ENCODE results near the gene ISCU. TPM values are rescaled to one million over a fixed set of nuclear protein-coding genes. Genes with fewer than 3 reads are reported as not detected.
"Not testable (repeated sequence)": the region's sequence is repeated elsewhere in the genome, so short reads cannot be mapped to it uniquely, and the experiment has no call there.

ISCU gene
- polyA plus RNA-seq, 12 donors, result 86.1 to 105 (median 96.3) TPM; not detected in 1

DNA sequence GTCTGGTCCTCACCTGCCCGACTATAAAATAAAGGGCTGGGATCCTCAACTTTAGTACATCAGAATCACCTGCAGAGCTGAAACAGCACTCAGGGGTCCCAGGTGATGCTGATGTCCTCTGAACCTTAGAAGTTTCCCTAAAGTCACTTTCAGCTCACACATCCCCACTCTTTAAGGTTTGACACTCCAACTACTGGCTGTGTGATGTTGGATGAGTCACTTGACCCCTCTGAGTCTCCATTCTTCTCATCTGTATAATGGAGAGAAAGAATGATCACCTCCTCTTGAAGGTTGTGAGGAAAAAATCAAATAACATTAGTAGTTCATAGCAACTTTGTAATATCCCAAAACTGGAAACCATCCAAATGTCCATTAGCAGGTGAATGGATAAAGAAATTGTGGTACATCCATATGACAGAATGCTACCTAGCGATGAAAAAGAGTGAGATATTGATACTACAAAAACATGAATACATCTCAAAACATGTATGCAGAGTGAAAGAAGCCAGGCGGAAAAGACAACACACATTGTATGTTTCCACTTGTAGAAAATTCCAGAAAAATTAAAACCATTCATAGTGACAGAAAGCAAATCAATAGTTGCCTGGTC lies 22.2 kb downstream of the ISCU start:
- DNase-seq, result no peak

DNA sequence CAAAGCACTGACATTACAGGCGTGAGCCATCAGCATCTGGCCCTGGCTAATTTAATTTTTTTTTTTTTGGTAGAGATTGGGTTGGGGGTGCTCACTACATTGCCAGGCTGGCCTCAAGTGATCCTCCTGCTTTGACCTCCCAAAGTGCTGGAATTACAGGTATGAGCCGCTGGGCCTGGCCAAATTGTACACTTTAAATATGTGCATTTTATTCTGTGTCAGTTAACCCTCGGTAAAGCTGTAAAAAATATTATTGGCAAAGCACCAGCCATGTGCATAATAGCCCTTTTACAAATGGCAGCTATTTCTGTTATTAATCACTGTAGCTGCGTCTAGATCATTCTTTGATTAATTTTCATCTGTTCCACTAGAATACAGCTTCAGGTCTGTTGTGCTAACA lies 23.5 kb downstream of the ISCU start:
- DNase-seq, result no peak

GRCh38 chr12:108586306-108586705 lies 23.9 kb downstream of the ISCU start:
- DNase-seq, result no peak

- no peak for DNase-seq
Measured at GRCh38 chr12:108587826-108588225, 25.4 kb downstream of the ISCU start.

- peak; percentile 61 for DNase-seq
Measured at GRCh38 chr12:108589028-108589839, 26.8 kb downstream of the ISCU start.

- DNase-seq, result no peak
Measured at GRCh38 chr12:108589840-108590229, 27.4 kb downstream of the ISCU start.

DNA sequence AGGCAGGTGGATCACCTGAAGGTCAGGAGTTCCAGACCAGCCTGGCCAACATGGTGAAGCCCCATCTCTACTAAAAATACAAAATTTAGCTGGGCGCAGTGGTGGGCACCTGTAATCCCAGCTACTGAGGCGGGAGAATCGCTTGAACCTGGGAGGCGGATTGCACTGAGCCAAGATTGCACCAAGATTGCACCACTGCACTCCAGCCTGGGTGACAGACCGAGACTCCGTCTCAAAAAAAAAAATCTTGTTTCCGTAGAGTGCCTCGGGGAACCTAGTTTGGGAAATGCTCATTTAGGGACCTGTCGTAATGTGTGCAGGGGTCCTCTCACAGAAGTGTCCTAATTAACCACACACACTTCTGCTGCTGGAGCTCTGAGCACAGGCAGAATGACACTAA lies 28.1 kb downstream of the ISCU start:
- DNase-seq, result not testable (repeated sequence)

GRCh38 chr12:108591267-108591980 lies 29.0 kb downstream of the ISCU start:
- DNase-seq, result no peak

DNA sequence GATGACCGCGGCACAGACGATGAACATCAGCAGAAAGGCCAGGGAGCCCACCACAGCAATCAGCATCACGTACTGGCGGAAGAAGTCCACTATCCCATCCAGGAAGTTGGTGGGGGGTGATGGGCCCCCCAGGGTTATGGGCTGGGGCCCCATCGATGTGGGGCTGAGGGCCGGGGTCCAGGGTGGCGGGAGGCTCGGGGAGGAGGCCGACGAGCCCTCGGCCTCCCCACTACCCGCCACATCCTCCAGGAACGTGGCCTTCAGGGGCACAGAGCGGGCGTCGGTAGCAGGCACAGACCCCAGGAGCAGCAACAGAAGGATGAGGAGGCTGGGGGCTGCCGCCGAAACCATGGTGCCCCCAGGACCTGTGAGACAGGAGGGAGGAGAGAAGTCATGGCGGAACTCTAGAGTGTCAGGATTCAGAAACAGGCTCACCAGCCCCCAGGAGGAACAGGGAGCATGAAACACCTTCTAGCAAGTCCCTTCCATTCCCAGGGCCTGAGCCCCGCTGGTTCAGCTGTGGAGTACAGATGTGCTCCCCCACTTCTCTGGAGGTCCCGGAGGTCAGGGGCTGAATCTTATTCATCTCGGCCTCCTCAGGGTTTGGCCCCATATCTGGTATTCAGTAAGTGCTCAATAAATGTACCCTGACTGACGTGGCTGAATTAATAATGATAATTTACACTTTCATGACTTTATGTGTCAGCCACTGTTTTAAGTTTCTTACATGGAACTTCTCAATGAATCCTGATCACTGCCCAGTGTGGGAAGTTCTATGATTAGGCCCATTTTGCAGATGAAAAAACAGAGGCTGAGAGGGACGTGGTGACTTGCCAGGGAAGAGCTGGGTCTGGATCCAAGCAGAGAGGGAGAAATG lies 29.9 kb downstream of the ISCU start:
- DNase-seq, result no peak

DNA sequence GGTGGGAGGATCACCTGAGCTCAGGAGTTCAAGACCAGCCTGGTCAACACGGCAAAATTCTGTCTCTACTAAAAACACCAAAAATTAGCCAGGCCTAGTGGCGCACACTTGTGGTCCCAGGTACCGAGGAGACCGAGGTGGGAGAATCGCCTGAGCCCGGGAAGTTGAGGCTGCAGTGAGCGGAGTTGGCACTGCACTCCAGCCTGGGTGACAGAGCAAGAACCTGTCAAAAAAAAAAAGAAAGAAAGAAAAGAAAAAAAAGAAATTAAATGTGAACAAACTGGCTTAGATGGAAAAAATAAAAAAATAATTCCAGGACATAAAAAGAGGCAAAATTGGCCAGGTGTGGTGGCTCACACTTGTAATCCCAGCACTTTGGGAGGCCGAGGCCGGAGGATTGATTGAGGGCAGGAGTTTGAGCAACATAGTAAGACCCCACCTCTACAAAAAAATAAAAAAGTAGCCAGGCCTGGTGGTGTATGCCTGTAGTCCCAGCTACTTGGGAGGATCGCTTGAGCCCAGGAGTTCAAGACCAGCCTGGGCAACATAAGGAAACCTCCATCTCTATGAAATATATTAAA lies 32.0 kb downstream of the ISCU start:
- no peak for DNase-seq

GRCh38 chr12:108594960-108595710 lies 32.7 kb downstream of the ISCU start:
- DNase-seq, result no peak

DNA sequence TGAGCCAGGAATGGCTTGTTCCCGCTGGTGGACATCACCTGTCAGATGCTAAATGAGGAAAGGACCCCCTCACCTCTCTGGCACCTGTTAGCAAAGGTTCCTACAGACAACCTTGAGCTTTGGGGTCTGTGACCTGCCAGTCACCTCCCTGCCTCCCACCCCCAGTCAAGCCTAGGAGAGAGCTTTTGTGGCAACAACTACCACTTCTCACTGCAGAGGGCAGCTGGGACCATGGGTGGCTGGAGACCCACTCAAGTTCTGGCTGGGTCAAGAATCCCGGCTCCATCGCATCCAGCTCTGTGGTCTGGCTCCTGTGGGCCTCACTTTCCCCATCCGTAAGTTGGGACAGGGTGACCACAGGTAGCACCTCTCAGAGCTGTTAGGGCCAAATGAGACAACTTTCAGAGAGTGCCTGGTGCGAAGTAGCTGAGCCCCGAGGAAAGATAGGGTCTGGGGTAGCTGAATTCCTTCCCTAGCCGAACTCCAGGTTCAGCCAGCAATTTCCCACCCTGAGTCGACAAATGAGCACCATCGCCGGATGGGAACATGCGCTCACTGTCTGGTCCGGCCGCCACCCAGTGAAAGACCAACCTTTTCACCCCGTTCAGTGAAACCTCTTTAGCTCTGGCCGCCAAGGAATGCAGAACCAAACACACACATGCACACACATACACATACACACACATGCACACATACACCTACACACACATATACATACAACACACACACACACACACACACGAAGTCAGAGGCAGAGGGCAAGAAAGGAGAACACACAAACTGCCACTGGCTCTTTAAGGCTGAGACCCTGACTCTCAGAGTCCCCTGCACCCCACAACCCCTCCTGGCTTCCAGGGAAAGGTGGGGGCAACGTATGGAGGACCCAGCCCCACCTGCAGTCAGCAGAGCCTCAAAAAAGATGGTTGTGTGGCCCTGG lies 33.6 kb downstream of the ISCU start:
- DNase-seq, result no peak

DNA sequence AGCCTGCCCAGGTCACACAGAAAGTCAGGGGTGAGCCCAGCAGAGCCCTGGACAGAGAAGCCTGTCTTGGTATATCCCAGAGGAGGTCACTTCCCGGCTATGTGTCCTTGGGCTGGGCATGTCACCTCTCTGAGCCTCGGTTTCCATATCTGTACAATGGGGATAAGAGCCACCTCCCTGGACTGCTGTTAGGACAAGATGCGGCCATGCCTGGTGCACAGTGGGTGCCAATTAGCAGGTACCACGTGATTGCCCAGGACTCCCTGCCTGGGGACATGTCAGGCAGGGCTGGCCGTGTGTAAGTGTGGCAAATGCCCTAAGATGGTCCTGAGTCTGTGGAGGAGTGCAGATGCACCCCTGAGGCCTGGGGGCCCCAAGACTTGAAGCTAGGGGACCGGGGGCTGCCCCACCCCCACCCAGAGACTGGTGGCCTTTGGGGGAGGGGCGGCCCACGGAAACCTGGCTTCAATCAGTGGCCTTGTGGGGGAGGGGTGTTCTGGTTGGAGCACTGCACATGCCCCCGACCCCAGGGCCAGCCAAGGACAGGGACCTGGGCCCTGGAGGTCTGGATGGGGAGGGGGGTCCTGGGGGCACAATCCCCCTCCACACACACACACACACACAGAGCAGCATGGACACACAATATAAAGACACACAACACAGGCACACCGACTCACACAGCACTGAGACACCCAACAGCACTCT lies 34.6 kb downstream of the ISCU start:
- DNase-seq, result no peak

- peak; percentile 78 for DNase-seq
Measured at GRCh38 chr12:108597559-108598471, 35.4 kb downstream of the ISCU start, which contains the start of gene TMEM119. Gene TMEM119 (minus strand): TSS chr12:108598084. CDS start chr12:108592383, 5,701 bp downstream.

GRCh38 chr12:108598553-108599250 lies 36.3 kb downstream of the ISCU start:
- DNase-seq, result no peak

DNA sequence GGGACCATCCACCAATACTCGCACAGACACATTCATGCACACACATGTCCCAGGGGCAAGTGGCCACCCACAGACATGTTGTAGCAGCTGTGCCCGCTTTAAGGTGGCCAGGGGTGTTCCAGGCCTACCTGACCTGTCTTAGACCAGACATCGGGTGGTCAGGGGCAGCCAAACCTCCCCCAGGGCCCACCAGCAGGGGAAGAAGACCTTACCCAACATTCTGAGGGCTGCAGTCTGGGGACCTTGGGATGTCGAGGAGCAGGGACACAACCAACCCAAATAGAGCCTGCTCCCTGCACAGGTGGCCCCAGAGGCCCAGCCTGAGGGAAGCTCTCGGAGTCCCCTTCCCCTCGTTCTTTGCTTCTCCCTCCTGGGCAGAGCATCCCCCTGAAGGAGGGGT lies 37.1 kb downstream of the ISCU start:
- DNase-seq, result no peak
